GM18502 (cell line): Measurements from ENCODE around the gene MAP4K3.
A peak's percentile ranks its signal among the peaks of the same experiment; 100 is the strongest.

Experiments used
- ATAC-seq: cut with Tn5 transposase; IDR thresholded peaks from one replicate; pipeline ENCODE4 v1.9.1; 2021; ENCODE audit warnings: mild to moderate bottlenecking; ENCODE audit not compliant: unreplicated experiment, poor library complexity

Gene MAP4K3

GRCh38 chr2:39447266-39448168 is 10.4 kb upstream of the MAP4K3 start:
- ATAC-seq = no peak

GRCh38 chr2:39445934-39446333 is 8.8 kb upstream of the MAP4K3 start:
- ATAC-seq = no peak

- ATAC-seq = no peak
These were observed 5.9 kb upstream of the MAP4K3 start for GRCh38 chr2:39443009-39443408.

GRCh38 chr2:39437522-39438296 is 624 bp upstream of the MAP4K3 start:
- peak; percentile 47 for ATAC-seq

- no peak for ATAC-seq
These were observed 1.1 kb downstream of the MAP4K3 start for GRCh38 chr2:39435741-39436591.

- no peak for ATAC-seq
These were observed 1.9 kb downstream of the MAP4K3 start for GRCh38 chr2:39435234-39435633.

- no peak for ATAC-seq
These were observed 2.7 kb downstream of the MAP4K3 start for GRCh38 chr2:39434233-39434897.

- no peak for ATAC-seq
These were observed 3.4 kb downstream of the MAP4K3 start for GRCh38 chr2:39433586-39434195.

- no peak for ATAC-seq
These were observed 4.4 kb downstream of the MAP4K3 start for GRCh38 chr2:39432701-39433100.

GRCh38 chr2:39431592-39432316 is 5.3 kb downstream of the MAP4K3 start:
- no peak for ATAC-seq

GRCh38 chr2:39429746-39430145 is 7.3 kb downstream of the MAP4K3 start:
- no peak for ATAC-seq

- ATAC-seq = no peak
These were observed 12.1 kb downstream of the MAP4K3 start for GRCh38 chr2:39424951-39425350.

GRCh38 chr2:39422700-39423099 is 14.4 kb downstream of the MAP4K3 start:
- no peak for ATAC-seq

GRCh38 chr2:39421354-39421753 is 15.7 kb downstream of the MAP4K3 start:
- no peak for ATAC-seq

GRCh38 chr2:39419282-39420223 is 17.5 kb downstream of the MAP4K3 start:
- no peak for ATAC-seq

GRCh38 chr2:39418491-39418890 is 18.6 kb downstream of the MAP4K3 start:
- no peak for ATAC-seq

- ATAC-seq = no peak
These were observed 20.9 kb downstream of the MAP4K3 start for GRCh38 chr2:39416140-39416539.
